Measurements from ENCODE around the gene SND1. TPM values are rescaled to one million over a fixed set of nuclear protein-coding genes. Genes with fewer than 3 reads are reported as not detected.

SND1 gene
- total RNA-seq, 2 donors from 2014 or later, result 246 to 256 TPM

DNA sequence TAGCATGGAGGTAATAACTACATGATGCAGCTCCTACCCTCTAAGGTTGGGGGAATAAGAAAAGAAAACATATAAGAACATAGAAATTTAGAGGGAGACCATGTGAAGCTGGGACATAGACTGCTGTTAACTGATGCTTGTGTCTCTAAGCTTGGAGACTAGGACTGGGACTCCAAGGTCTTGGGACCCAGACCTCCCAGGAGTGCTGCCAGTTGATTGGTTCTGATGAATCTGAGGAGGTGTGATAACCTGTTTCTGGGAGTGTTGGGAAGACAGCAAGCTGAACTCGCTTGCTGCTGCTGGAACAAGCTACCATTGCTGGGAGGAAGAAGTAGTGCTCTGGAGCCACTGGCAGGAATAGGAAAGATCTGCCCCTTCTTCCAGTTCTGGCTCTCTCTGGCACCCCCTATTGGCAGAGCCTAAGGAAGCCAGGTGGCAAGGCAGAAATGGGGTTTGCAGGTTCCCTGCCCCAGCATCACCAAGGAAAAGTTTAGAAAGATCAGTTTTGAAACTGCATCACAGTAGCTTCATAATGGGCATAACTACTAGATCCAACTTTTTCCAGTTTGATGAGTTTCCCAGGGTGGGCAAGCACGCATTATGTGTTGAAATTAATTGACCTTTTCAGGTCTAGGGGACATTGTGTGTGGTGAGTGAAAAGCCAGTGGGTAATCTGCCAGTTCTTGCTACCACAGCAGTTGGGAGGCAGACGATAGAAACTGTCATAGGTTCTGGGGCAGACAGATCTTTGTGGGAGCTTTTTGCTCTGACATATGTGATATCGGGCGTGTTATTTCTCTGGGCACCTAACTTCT, 140.7 kb downstream of the SND1 start:
- Mint-ChIP-seq H3K27me3 (no peaks in the 10 kb centered on the region), H3K4me3 (no peak overlapping the region), H3K36me3 (ENCODE audit: low read depth) (peaks cover 43% of the 10 kb centered on the region), H3K4me1 (peaks cover 22% of the 10 kb centered on the region), H3K9me3 (no peaks in the 10 kb centered on the region), H3K27ac (peak overlapping the region; percentile 1)
- no peak for ATAC-seq (replicated peaks)

- Mint-ChIP-seq H3K9me3 (no peaks in the 10 kb centered on the region), H3K4me1 (peaks cover 27% of the 10 kb centered on the region)
- no peak for ATAC-seq (replicated peaks)
Measured at GRCh38 chr7:127793582-127793981, 141.6 kb downstream of the SND1 start.

GRCh38 chr7:127794136-127794535, 142.1 kb downstream of the SND1 start:
- Mint-ChIP-seq H3K4me1 (peaks cover 24% of the 10 kb centered on the region), H3K4me3 (no peak overlapping the region), H3K9me3 (no peaks in the 10 kb centered on the region), H3K27ac (no peak overlapping the region), H3K36me3 (ENCODE audit: low read depth) (peaks cover 43% of the 10 kb centered on the region), H3K27me3 (no peaks in the 10 kb centered on the region)
- ATAC-seq (replicated peaks), result no peak

More at GRCh38 chr7:127793582-127793981, 141.6 kb downstream of the SND1 start:
- Mint-ChIP-seq H3K4me3 (no peak overlapping the region), H3K27ac (no peak overlapping the region), H3K36me3 (ENCODE audit: low read depth) (peaks cover 48% of the 10 kb centered on the region), H3K27me3 (no peaks in the 10 kb centered on the region)

DNA sequence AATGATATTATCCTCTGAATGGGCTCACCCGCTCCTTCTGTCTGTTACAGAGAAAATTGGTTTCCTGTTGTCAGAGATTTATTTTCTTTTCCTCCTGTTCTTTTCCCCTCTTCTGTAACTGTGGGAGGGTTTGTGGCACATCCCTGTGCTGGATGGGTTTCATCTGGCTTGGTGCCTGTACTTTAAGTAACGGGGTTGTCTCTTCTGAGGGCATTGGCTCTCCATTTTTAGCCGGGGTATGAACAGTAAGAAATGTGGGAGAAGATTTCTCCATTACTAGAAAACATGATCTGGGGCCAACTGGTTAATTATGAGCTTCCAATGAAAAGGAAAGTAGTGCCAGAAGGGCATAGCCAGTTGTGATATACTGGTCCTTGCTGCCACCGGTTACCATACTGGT, 142.6 kb downstream of the SND1 start:
- H3K4me3 Mint-ChIP-seq, result no peak overlapping the region
- peaks cover 25% of the 10 kb centered on the region for H3K4me1 Mint-ChIP-seq
- H3K27ac Mint-ChIP-seq, result no peak overlapping the region
- H3K36me3 Mint-ChIP-seq (ENCODE audit: low read depth), result peaks cover 42% of the 10 kb centered on the region
- no peak for ATAC-seq (replicated peaks)
- no peaks in the 10 kb centered on the region for H3K9me3 Mint-ChIP-seq
- H3K27me3 Mint-ChIP-seq, result no peaks in the 10 kb centered on the region

DNA sequence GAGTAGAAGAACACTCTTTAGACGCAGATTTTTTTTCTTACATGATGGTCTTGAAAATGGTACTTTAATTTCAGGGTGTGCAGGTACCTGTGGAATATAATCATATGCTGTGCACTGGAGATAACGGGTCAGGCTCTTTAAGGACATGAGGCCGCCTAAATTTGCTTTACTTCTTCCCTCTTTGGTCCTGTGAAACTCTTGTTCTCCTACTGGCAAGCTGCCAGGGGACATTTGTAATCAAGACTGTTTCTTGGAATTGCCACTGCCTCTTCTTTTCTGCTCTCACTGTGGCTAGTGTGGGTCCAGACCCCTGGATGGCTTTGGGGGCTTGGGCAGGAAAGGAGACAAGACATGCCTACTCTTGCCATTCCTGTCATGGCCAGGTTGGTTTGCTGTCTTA, 146.0 kb downstream of the SND1 start:
- Mint-ChIP-seq H3K27me3 (no peaks in the 10 kb centered on the region), H3K36me3 (ENCODE audit: low read depth) (peaks cover 13% of the 10 kb centered on the region)
- ATAC-seq (replicated peaks), result no peak

DNA sequence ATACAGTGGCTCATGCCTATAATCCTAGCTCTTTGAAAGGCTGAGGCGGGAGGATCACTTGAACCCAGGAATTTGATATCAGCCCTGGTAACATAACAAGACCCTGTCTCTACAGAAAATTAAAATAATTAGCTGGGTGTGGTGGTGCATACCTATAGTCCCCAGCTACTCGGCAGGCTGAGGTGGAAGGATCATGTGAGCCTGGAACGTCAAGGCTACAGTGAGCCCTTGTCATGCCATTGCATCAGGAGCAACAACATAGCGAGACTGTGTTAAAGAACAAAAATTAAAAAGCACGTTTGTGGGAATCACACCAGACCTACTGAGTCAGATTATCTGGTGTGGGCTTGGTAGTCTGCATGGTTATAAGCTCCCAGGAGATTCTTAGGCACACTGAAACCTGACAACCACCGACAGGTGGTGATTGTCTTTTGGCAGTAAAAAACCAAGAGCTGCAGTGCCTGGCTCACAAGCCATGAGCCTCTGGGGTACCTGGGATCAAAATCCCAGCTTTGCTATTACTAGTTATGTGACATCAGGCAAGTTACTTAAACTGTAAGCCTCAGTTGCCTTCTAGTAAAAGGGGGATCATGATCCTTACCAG, 146.9 kb downstream of the SND1 start:
- Mint-ChIP-seq H3K4me1 (peaks cover 20% of the 10 kb centered on the region), H3K27me3 (no peaks in the 10 kb centered on the region), H3K4me3 (no peak overlapping the region), H3K36me3 (ENCODE audit: low read depth) (peaks cover 8% of the 10 kb centered on the region), H3K27ac (no peak overlapping the region), H3K9me3 (no peaks in the 10 kb centered on the region)
- no peak for ATAC-seq (replicated peaks)

More for the DNA sequence above, 146.0 kb downstream of the SND1 start:
- no peaks in the 10 kb centered on the region for H3K9me3 Mint-ChIP-seq
- peak overlapping the region; percentile 20 for H3K27ac Mint-ChIP-seq
- H3K4me1 Mint-ChIP-seq, result peaks cover 23% of the 10 kb centered on the region
- no peak overlapping the region for H3K4me3 Mint-ChIP-seq

GRCh38 chr7:127799535-127800305, 147.7 kb downstream of the SND1 start:
- no peaks in the 10 kb centered on the region for H3K9me3 Mint-ChIP-seq
- H3K4me3 Mint-ChIP-seq, result no peak overlapping the region
- peaks cover 20% of the 10 kb centered on the region for H3K4me1 Mint-ChIP-seq
- no peaks in the 10 kb centered on the region for H3K27me3 Mint-ChIP-seq
- peaks cover 16% of the 10 kb centered on the region for H3K36me3 Mint-ChIP-seq (ENCODE audit: low read depth)
- no peak for ATAC-seq (replicated peaks)
- no peak overlapping the region for H3K27ac Mint-ChIP-seq

DNA sequence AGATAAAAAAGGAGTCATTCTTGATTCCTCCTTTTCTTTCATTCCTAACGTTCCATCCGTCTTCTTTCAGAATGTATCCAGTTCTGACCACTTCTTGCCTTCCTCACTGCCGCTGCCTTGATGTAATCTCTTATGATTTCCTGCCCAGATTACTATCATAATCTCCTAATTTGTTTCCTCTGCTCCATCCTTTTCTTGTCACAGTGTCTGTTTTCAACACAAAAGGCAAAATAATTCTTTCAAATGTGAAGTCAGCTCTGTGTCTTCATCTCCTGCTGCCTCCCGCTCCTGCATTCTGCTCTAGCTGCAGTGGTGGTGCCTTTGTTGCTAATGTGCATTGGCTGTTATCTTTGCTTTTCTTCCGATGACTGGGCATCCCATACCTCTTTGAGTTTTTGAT, 150.9 kb downstream of the SND1 start:
- ATAC-seq (replicated peaks), result no peak
- Mint-ChIP-seq H3K4me1 (peaks cover 17% of the 10 kb centered on the region), H3K27ac (no peak overlapping the region), H3K4me3 (no peak overlapping the region), H3K36me3 (ENCODE audit: low read depth) (peaks cover 41% of the 10 kb centered on the region), H3K9me3 (no peaks in the 10 kb centered on the region), H3K27me3 (no peaks in the 10 kb centered on the region)

GRCh38 chr7:127803626-127804025, 151.6 kb downstream of the SND1 start:
- no peaks in the 10 kb centered on the region for H3K27me3 Mint-ChIP-seq

GRCh38 chr7:127807340-127807739, 155.3 kb downstream of the SND1 start:
- Mint-ChIP-seq H3K36me3 (ENCODE audit: low read depth) (peaks cover 80% of the 10 kb centered on the region), H3K27me3 (no peaks in the 10 kb centered on the region), H3K9me3 (no peaks in the 10 kb centered on the region), H3K4me3 (no peak overlapping the region), H3K27ac (no peak overlapping the region), H3K4me1 (peaks cover 32% of the 10 kb centered on the region)
- no peak for ATAC-seq (replicated peaks)

More at GRCh38 chr7:127803626-127804025, 151.6 kb downstream of the SND1 start:
- Mint-ChIP-seq H3K9me3 (no peaks in the 10 kb centered on the region), H3K27ac (no peak overlapping the region), H3K4me1 (peaks cover 12% of the 10 kb centered on the region), H3K36me3 (ENCODE audit: low read depth) (peaks cover 43% of the 10 kb centered on the region), H3K4me3 (no peak overlapping the region)
- peak; percentile 60 for ATAC-seq (replicated peaks)

DNA sequence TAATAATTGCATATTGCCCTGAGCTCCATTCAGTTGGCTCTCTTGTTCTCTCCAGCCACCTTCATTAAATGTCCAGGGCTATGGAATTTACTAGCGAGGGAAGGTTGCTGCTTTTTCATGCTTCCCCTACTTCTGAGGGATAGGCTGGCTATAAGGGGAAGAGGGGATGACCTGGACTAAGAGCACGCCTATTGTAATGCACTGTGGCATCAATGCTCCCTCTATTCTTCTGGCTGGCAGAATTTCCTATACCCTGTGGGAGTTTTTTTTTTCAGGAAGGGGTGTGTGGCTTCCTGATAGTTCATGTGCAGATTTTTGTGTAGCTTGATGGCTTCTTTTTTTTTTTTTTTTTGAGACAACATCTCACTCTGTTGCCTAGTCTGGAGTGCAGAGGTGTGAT, 155.8 kb downstream of the SND1 start:
- H3K36me3 Mint-ChIP-seq (ENCODE audit: low read depth), result peaks cover 85% of the 10 kb centered on the region
- ATAC-seq (replicated peaks), result no peak

DNA sequence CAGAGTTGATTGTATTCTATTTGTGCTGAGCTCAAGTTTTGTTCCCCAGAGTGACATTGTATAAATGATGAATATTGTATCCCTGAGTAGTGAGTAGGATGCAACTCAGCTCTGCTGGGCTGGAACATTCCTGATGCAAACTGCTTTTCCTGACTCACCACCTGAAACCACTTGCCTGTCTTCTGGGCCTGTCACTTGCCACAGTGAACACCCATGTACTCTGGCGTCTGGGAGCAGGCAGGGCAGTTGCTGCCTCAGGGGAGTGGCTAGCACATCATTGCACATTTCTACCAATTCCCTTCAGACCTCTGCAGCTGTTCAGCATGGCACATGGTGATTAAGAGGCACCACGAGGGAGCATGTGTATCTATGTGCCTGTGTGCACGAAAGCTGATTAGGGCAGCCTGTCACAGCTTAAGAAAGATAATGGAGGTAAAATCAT, 157.3 kb downstream of the SND1 start:
- Mint-ChIP-seq H3K4me3 (no peak overlapping the region), H3K27ac (no peak overlapping the region), H3K36me3 (ENCODE audit: low read depth) (peaks cover 87% of the 10 kb centered on the region), H3K9me3 (no peaks in the 10 kb centered on the region), H3K27me3 (no peaks in the 10 kb centered on the region), H3K4me1 (peaks cover 40% of the 10 kb centered on the region)
- peak; percentile 78 for ATAC-seq (replicated peaks)

More for the DNA sequence above, 155.8 kb downstream of the SND1 start:
- Mint-ChIP-seq H3K27me3 (no peaks in the 10 kb centered on the region), H3K4me3 (no peak overlapping the region), H3K4me1 (peaks cover 34% of the 10 kb centered on the region), H3K9me3 (no peaks in the 10 kb centered on the region), H3K27ac (no peak overlapping the region)

DNA sequence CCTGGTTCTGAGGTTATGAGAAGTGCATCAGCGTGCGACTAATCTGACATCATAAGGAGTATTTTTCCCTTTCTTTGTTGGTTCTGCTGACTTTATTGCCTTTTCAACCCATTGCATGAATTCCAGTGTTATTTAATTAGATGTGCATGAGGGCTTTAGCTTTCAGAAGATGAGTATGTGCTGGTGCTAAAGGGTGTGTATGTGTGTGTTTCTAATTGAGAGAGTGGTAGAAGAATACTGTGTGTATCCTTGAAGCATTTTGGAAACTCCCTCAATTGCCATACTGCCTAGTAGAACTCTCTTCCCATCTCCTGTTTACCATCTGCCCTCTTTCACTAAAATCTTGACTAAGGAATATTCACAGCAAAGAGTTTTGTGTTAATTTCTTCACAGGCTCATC, 158.1 kb downstream of the SND1 start:
- ATAC-seq (replicated peaks), result no peak
- Mint-ChIP-seq H3K4me3 (no peak overlapping the region), H3K4me1 (peaks cover 40% of the 10 kb centered on the region), H3K27ac (no peak overlapping the region), H3K9me3 (no peaks in the 10 kb centered on the region), H3K27me3 (no peaks in the 10 kb centered on the region), H3K36me3 (ENCODE audit: low read depth) (peaks cover 80% of the 10 kb centered on the region)

Data from activated T-helper 17 cell treated with anti-CD3 and anti-CD28 coated beads, Interleukin-2, amount 50 U/mL, for 72 hours (primary cell).